ENCODE results near the gene SH2B2. TPM values are rescaled to one million over a fixed set of nuclear protein-coding genes. Genes with fewer than 3 reads are reported as not detected.

Gene SH2B2
- total RNA-seq, result 2.0 and 2.3 TPM in 2 replicates
- 0.18 and 0.43 TPM in 2 replicates for polyA plus RNA-seq
- polyA plus RNA-seq (2012), result 0.71 and 1.2 TPM in 2 replicates
- polyA minus RNA-seq (ENCODE audit: low replicate concordance), result 1.4 and 2.5 TPM in 2 replicates

DNA sequence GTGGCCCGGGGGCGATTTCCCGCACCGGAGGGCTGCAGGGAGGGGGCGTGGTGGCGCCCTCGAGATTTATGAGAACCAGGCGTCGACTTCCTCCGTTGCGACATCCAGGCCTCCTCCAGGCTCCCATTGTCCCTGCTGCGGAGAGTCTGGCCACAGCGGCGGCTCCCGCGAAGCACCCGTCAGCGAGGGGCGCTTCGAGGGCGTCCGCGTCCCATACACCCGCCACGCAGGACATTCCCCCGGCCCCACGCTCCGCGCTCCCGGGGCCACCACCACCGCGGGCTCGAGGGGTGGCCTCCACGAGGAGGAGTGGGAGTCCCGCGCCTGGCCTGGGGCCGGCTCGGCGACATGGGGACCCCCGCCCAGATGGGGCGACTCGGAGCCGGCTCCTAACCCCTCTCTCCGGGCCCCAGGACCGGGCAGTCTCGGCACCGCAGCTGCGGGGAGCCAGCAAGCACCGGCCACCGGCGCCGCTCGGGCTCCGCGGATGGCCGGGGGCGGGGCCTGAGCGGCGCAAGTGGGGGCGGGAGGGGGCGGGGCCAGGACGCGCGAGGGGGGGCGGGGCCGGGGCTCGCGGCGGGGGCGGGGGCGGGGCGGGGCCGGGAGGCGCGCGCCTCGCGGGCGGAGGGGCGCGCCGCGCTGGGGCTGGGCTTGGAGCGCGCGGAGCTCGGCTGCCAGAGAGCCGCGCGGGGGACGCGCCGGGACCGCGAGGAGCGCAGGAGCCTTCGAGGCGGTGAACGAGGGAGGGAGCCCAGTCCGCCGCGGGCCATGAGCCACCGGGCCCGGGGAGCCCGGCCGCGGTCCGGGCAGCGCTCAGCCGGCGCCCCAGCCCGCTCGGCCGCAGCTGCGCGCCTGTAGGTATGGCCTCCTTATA, at the start of gene SH2B2:
Gene SH2B2 (plus strand): TSS at position 632 of the 874 bp plus-strand sequence. CDS start 13,683 bp downstream, outside the sequence.
- H3K4me1 ChIP-seq (ENCODE audit: control insufficient read depth, extremely low read depth, insufficient read depth, low read length), result no peaks in the 10 kb centered on the region
- H3K79me2 ChIP-seq (ENCODE audit: control insufficient read depth, insufficient read depth, low read length), result no peaks in the 10 kb centered on the region
- peak within 1 kb of the TSS; percentile 39 for H3K27ac ChIP-seq (ENCODE audit: insufficient read depth, low read length)
- H2AFZ ChIP-seq (ENCODE audit: low read length), result peak within 1 kb of the TSS; percentile 73
- TF ChIP-seq EZH2 (IDR thresholded peaks at IDR 0.05; ENCODE audit: low read length, missing control alignments), result no peak
- TF ChIP-seq, protein P1, sequence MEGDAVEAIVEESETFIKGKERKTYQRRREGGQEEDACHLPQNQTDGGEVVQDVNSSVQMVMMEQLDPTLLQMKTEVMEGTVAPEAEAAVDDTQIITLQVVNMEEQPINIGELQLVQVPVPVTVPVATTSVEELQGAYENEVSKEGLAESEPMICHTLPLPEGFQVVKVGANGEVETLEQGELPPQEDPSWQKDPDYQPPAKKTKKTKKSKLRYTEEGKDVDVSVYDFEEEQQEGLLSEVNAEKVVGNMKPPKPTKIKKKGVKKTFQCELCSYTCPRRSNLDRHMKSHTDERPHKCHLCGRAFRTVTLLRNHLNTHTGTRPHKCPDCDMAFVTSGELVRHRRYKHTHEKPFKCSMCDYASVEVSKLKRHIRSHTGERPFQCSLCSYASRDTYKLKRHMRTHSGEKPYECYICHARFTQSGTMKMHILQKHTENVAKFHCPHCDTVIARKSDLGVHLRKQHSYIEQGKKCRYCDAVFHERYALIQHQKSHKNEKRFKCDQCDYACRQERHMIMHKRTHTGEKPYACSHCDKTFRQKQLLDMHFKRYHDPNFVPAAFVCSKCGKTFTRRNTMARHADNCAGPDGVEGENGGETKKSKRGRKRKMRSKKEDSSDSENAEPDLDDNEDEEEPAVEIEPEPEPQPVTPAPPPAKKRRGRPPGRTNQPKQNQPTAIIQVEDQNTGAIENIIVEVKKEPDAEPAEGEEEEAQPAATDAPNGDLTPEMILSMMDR (conservative IDR thresholded peaks at IDR 0.05 in 1 of 2, IDR thresholded peaks at IDR 0.05 in 1 of 2; ENCODE audit: low read depth in 1 of 2, low read length in 2 of 2), result no peak
- no peaks in the 10 kb centered on the region for H4K20me1 ChIP-seq (ENCODE audit: control insufficient read depth, extremely low read depth, insufficient read depth, low read length)
- DNase-seq (ENCODE audit: low read depth in 2 of 2), result peak; percentile 43 to 60
- peak within 1 kb of the TSS; percentile 90 for H3K4me2 ChIP-seq (ENCODE audit: extremely low read depth, insufficient read depth, low read length)
- peak within 1 kb of the TSS; percentile 57 to 72 (median 63) for H3K4me3 ChIP-seq (replicated peaks in 1 of 4; ENCODE audit: control extremely low read depth in 1 of 4, insufficient read depth in 1 of 4, low read depth in 3 of 4, low read length in 4 of 4)
- no peaks in the 10 kb centered on the region for H3K36me3 ChIP-seq (ENCODE audit: control insufficient read depth, insufficient read depth, low read length)
- H3K9ac ChIP-seq (ENCODE audit: insufficient read depth, low read length), result peak within 1 kb of the TSS; percentile 65
- H3K9me3 ChIP-seq (ENCODE audit: control insufficient read depth, insufficient read depth, low read depth, low read length), result no peaks in the 10 kb centered on the region
- peaks cover 4% of the 10 kb centered on the region for H3K27me3 ChIP-seq (ENCODE audit: control insufficient read depth, insufficient read depth, low read length)

DNA sequence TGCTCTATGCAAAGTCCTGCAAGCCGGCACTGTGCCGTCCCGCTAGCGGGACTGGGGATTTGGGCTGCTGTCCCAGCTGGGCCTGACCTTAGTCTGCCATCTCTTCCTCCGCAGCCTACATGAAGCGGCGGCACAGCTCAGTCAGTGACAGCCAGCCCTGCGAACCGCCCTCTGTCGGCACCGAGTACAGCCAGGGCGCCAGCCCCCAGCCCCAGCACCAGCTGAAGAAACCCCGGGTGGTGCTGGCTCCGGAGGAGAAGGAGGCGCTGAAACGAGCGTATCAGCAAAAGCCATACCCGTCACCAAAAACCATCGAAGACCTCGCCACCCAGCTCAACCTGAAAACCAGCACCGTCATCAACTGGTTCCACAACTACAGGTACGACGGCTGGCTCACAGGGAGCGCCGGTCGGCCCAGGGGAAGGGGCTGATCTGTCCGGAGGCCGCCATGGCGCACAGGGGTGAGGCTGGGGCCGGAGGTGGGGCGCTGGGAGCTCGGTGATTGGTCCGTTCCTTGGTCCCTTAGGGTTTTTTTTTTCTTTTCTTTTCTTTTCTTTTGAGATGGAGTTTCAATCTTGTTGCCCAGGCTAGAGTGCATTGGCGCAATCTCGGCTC, 47.4 kb upstream of the SH2B2 start:
- no peaks in the 10 kb centered on the region for H3K4me1 ChIP-seq (ENCODE audit: control insufficient read depth, extremely low read depth, insufficient read depth, low read length)
- H3K27ac ChIP-seq (ENCODE audit: insufficient read depth, low read length), result no peak overlapping the region
- H3K4me3 ChIP-seq (replicated peaks in 1 of 4; ENCODE audit: control extremely low read depth in 1 of 4, insufficient read depth in 1 of 4, low read depth in 3 of 4, low read length in 4 of 4), result no peak overlapping the region
- H2AFZ ChIP-seq (ENCODE audit: low read length), result no peak overlapping the region
- TF ChIP-seq EZH2 (IDR thresholded peaks at IDR 0.05; ENCODE audit: low read length, missing control alignments), result no peak
- TF ChIP-seq, protein P1 (conservative IDR thresholded peaks at IDR 0.05 in 1 of 2, IDR thresholded peaks at IDR 0.05 in 1 of 2; ENCODE audit: low read depth in 1 of 2, low read length in 2 of 2), result no peak
- H3K27me3 ChIP-seq (ENCODE audit: control insufficient read depth, insufficient read depth, low read length), result no peaks in the 10 kb centered on the region
- no peak for DNase-seq (ENCODE audit: low read depth in 2 of 2)
- H3K9ac ChIP-seq (ENCODE audit: insufficient read depth, low read length), result no peak overlapping the region
- H3K9me3 ChIP-seq (ENCODE audit: control insufficient read depth, insufficient read depth, low read depth, low read length), result no peaks in the 10 kb centered on the region
- no peak overlapping the region for H3K4me2 ChIP-seq (ENCODE audit: extremely low read depth, insufficient read depth, low read length)
- no peaks in the 10 kb centered on the region for H3K36me3 ChIP-seq (ENCODE audit: control insufficient read depth, insufficient read depth, low read length)
- no peaks in the 10 kb centered on the region for H3K79me2 ChIP-seq (ENCODE audit: control insufficient read depth, insufficient read depth, low read length)
- no peaks in the 10 kb centered on the region for H4K20me1 ChIP-seq (ENCODE audit: control insufficient read depth, extremely low read depth, insufficient read depth, low read length)

DNA sequence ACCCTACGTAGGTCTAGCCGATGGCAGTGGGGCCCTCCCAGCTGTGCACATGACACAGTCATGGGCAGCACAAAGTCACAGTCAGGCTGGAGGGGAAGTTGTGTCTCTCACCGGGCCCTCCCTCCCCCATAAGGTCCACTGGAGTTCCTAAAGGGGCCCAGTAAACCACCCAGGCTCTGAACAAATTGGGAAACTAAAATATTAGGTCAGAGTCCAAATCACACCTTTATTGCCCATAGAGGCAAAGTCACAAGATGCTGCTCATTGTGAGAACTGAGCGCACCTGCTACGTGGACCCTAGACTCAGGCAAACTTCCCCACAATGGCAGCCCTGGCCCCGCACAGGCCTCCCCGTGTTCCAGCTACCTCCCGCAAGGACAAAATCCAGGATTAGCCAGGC, 45.2 kb upstream of the SH2B2 start:
- Histone ChIP-seq H3K4me1 (ENCODE audit: control insufficient read depth, extremely low read depth, insufficient read depth, low read length) (no peaks in the 10 kb centered on the region), H3K9ac (ENCODE audit: insufficient read depth, low read length) (no peak overlapping the region), H3K9me3 (ENCODE audit: control insufficient read depth, insufficient read depth, low read depth, low read length) (no peaks in the 10 kb centered on the region)

More for the DNA sequence above, 45.2 kb upstream of the SH2B2 start:
- H3K79me2 ChIP-seq (ENCODE audit: control insufficient read depth, insufficient read depth, low read length), result no peaks in the 10 kb centered on the region
- H4K20me1 ChIP-seq (ENCODE audit: control insufficient read depth, extremely low read depth, insufficient read depth, low read length), result no peaks in the 10 kb centered on the region
- H3K36me3 ChIP-seq (ENCODE audit: control insufficient read depth, insufficient read depth, low read length), result no peaks in the 10 kb centered on the region
- TF ChIP-seq, protein P1 (conservative IDR thresholded peaks at IDR 0.05 in 1 of 2, IDR thresholded peaks at IDR 0.05 in 1 of 2; ENCODE audit: low read depth in 1 of 2, low read length in 2 of 2), result no peak
- TF ChIP-seq EZH2 (IDR thresholded peaks at IDR 0.05; ENCODE audit: low read length, missing control alignments), result no peak
- no peak overlapping the region for H3K4me3 ChIP-seq (replicated peaks in 1 of 4; ENCODE audit: control extremely low read depth in 1 of 4, insufficient read depth in 1 of 4, low read depth in 3 of 4, low read length in 4 of 4)
- H2AFZ ChIP-seq (ENCODE audit: low read length), result no peak overlapping the region
- H3K4me2 ChIP-seq (ENCODE audit: extremely low read depth, insufficient read depth, low read length), result no peak overlapping the region
- H3K27ac ChIP-seq (ENCODE audit: insufficient read depth, low read length), result no peak overlapping the region
- no peak for DNase-seq (ENCODE audit: low read depth in 2 of 2)
- no peaks in the 10 kb centered on the region for H3K27me3 ChIP-seq (ENCODE audit: control insufficient read depth, insufficient read depth, low read length)

Measured in fibroblast of lung (primary cell).